GM23248 (cell line): ENCODE measurements around the gene TNFSF13B.

ENCODE experiments used
- EZH2 ChIP-seq: fragments of 200-600 bp; sonication (generic); IDR thresholded peaks from 2 replicates; pipeline ENCODE4 v1.6.1; 2018; ENCODE audit warnings: antibody characterized with exemption, mild to moderate bottlenecking; ENCODE audit not compliant: insufficient read depth, poor library complexity, severe bottlenecking
- EZH2phosphoT487 ChIP-seq: fragments of 200-600 bp; sonication (generic); IDR thresholded peaks from 2 replicates; pipeline ENCODE4 v1.6.1; 2018; ENCODE audit warnings: antibody characterized with exemption, moderate library complexity, mild to moderate bottlenecking, low read depth; ENCODE audit not compliant: insufficient read depth

GRCh38 chr13:108230377-108230776 is 39.1 kb upstream of the TNFSF13B start:
- TF ChIP-seq EZH2 (no peak), EZH2phosphoT487 (no peak)
